ENCODE data around the gene SLC25A6.
"Not testable (repeated sequence)": the region's sequence is repeated elsewhere in the genome, so short reads cannot be mapped to it uniquely, and the experiment has no call there.

The SLC25A6 gene

DNA sequence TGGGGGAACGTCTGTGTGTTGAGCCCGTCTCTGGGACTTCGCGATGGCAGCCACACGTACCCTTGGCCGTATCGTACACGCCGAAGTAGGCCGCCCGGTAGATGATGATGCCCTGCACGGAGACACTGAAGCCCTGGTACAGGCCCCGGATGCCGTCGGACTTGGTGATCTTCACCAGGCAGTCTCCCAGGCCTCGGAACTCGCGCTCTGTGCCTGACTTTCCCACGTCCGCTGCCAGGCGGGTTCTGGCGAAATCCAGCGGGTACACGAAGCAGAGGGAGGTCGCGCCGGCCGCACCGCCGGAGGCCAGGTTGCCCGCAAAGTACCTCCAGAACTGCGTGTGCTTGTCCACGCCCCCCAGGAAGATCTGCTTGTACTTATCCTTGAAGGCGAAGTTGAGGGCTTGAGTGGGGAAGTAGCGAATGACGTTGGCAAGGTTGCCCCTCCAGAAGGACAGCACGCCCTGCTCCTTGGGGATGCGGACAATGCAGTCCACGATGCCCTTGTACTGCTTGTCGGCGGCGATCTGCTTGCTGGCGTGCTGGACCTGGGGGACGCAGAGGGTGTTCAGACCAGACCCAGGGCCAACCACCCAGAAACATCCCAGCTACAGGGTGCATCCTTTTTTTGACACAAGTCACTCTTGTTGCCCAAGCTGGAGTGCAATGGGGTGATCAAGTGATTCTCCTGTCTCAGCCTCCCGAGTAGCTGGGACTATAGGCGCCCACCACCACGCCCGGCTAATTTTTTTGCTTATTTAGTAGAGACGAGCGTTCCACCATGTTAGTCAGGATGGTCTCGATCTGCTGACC is 2.5 kb downstream of the SLC25A6 start:
- DNase-seq: no peak

DNA sequence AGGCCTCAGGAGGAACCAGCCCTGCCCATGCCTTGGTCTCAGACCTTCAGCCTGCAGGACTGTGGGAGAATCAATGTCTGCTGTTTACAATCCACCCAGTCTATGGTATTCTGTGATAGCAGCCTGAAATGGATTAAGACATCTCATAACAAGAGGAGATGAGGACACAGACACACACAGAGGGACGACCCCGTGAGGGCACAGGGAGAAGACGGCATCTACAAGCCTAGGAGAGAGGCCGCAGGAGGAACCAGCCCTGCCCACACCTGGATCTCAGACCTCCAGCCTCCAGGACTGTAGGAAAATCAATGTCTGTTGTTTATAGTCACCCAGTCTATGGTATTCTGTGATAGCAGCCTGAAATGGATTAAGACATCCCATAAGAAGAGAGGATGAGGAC is 3.3 kb downstream of the SLC25A6 start:
- no peak for DNase-seq

DNA sequence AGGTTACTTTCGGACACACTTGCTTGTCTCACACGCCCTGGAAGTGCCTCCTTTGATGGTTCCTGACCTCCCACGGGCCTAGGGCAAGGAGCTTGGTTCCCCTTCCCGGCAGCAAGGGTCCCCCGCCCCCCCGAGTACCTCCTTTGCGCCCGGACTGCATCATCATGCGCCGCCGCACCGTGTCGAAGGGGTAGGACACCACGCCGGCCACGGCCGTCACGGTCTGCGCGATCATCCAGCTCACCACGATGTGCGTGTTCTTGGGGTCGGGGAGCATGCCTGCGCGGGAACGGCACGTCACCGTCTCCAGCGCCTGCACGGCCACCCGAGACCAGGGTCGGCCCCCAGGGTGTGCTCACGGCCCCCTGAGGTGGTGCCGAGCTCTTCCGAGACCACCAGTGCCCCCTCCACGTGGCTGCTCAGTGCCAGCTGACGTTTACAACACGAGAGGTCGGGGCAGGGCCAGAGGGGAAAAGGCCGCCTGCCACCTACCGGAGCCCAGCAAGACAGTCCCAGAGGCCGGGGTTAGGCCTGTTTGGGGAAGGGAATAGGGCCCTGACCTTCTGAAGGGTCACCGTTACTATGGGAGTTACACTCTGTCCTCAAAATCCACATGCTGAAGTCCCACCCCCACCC is 4.7 kb downstream of the SLC25A6 start:
- DNase-seq: no peak

- no peak for DNase-seq
These were observed 5.4 kb downstream of the SLC25A6 start for GRCh38 chrX:1386338-1387127.

DNA sequence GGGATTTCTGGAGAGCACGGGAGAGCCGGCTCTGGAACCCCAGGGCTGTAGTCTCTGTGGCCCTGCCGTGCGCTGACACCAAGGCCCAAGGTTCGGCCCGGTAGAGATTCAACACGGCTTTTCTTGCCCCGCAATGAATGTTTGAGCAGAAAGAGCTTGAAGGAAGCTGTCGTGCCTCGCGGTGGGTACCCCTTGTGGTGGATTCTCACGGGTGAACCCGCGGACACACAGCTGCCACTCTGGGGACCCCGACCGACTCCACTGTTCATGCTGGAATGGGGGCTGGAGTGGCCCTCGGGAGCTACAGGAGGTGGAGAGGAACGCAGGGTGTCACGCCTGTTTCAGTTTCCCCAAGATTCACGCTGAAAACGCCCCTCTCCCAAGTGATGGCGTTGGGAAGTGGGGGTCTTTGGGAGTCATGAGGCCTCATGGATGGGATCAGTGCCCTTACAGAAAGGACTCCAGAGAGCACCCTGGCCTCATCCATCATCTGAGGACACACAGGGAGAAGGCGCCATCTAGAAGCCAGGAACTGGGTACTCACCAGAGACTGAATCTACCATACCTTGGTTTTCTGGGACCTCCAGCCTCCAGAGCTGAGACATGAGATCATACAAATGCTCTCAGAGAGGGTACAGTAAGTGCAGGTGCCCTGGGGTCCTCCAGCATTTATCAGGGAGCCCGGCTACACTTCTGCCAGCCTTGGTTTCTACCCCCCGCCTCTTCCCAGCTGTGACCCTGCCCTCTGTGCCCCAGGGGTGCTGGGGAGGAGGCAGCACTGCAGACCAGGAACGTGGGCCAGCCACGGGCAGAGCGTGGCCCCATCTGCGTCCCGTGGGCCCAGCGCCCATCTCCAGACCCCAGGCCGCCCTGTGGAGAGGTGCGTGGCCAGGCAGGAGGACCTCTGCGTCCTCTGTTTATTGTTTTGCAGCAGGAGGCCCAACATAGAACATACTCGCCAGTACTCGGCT is 6.4 kb downstream of the SLC25A6 start:
- no peak for DNase-seq

DNA sequence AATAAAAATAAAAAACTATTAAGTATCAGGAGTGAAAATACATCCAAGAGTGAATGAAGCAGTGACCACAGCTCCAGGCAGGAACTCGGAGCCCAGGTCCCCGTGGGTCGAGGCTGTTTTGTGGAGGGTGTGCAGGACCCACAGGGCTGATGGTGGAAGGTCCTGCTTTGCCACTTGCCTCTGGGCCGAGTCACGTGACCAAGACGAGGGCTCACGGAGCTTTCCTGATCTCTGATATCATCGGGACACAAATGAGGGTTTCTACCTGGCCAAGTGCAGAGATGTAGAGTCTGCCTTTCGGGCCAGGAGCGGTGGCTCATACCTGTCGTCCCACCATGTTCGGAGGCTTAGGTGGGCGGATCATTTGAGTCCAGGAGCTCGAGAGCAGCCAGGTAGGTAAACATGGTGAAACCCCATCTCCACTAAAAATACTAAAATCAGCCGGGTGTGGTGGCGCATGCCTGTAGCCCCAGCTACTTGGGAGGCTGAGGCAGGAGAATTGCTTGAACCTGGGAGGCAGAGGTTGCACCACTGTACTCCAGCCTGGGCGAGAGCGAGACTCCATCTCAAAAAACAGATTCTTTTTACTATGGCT is 7.2 kb downstream of the SLC25A6 start:
- DNase-seq: no peak

- DNase-seq: no peak
These were observed 11.2 kb downstream of the SLC25A6 start for GRCh38 chrX:1380672-1381233.

DNA sequence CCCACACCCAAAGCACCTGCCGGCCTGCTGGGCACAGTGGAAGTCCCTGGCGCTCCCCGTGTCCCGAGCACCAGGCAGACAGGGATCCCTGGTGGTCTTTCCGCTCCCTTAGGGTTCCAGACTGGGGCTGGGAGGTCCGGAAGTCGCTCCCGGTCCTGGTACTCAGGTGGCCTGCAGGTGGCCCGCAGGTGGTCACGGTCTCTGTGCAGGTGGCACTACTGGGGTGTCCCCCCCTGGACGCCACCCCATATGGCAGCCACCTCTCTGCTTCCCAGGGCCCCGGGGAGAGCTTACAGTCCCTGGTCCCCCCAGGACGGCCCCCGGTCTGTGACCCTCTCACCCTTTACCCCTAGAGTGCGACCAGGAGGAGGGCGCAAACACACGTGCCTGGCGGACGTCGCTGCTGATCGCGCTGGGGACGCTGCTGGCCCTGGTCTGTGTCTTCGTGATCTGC is 13.6 kb downstream of the SLC25A6 start:
- DNase-seq: no peak

GRCh38 chrX:1368385-1368698 is 23.6 kb downstream of the SLC25A6 start:
- no peak for DNase-seq

DNA sequence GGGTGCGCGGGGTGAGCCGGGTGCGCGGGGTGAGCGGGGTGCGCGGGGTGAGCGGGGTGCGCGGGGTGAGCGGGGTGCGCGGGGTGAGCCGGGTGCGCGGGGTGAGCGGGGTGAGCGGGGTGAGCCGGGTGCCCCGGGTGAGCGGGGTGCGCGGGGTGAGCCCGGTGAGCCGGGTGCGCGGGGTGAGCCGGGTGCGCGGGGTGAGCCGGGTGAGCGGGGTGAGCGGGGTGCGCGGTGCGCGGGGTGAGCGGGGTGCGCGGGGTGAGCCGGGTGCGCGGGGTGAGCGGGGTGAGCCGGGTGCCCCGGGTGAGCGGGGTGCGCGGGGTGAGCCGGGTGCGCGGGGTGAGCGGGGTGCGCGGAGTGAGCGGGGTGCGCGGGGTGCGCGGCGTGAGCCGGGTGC is 25.6 kb downstream of the SLC25A6 start:
- not testable (repeated sequence) for DNase-seq

DNA sequence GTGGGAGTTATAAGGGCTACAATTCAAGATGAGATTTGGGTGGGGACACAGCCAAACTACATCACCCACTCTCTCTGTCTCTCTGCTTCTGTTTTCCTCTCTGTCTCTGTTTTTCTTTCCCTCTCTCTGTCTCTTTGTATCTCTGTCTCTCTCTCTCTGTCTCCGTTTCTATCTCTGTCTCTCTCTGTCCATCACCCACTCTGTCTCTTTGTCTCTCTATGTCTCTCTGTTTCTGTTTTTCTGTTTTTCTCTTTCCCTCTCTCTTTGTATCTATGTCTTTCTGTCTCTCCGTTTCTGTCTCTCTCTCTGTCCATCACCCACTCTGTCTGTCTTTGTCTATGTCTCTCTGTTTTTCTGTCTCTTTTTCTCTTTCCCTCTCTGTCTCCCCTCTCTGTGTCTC is 30.0 kb downstream of the SLC25A6 start:
- DNase-seq: no peak

DNA sequence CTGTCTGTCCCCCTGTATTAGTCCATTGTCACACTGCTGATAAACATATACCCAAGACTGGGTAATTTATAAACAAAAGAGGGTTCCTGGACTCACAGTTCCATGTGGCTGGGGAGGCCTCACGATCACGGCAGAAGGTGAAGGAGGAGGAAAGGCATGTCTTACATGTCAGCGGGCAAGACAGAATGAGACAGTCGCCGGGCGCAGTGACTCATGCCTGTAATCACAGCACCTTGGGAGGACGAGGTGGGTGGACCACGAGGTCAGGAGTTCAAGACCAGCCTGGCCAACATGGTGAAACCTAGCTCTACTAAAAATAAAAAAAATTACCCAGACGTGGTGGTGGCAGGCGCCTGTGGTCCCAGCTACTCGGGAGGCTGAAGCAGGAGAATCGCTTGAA is 30.6 kb downstream of the SLC25A6 start:
- no peak for DNase-seq

- DNase-seq: no peak
These were observed 31.7 kb downstream of the SLC25A6 start for GRCh38 chrX:1360171-1360570.

GRCh38 chrX:1359477-1359873 is 32.4 kb downstream of the SLC25A6 start:
- DNase-seq: no peak

- DNase-seq: no peak
These were observed 33.0 kb downstream of the SLC25A6 start for GRCh38 chrX:1358793-1359476.

- no peak for DNase-seq
These were observed 33.9 kb downstream of the SLC25A6 start for GRCh38 chrX:1357993-1358392.

DNA sequence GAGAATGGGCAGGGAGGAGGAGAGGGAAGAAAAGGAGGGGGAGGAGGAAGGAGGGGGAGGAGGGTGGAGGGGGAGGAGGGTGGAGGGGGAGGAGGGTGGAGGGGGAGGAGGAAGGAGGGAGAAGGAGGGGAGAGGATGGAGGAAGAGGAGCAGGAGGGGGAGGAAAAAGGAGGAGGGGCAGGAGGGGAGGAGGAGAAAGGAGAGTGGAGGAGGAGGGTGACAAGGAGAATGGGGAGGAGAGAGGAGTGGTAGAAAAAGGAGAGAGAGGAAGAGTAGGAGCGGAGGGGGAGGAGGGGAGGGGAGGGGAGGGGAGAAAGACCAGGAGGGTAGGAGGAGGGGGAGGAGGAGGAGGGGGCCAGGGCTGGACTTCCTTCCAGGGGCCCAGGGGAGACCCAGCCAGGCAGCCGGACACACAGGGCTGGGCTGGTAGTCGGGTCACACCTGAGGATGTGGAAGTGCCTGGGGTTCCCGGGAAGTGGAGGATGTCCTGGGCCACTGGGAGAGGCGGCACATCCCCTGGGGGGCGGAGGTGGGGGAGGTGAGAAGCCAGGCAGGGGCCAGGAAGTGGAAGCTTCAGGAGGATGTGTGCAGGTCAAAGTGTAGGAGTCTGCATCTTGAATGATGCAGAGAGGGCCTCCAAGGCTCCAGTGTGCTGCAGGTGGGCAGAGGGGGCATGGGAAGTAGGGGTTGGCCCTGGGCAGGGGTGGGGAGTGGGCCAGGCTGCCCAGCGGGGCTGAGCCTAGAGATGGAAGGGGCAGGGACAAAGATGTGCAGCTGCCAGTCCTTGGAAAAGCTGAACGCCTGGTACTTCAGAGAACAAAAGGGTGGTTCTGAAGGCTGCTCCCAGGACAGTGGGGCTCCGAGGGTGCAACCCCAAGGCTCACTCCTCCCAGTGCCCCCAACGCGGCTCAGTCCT is 36.5 kb downstream of the SLC25A6 start:
- DNase-seq: no peak

DNA sequence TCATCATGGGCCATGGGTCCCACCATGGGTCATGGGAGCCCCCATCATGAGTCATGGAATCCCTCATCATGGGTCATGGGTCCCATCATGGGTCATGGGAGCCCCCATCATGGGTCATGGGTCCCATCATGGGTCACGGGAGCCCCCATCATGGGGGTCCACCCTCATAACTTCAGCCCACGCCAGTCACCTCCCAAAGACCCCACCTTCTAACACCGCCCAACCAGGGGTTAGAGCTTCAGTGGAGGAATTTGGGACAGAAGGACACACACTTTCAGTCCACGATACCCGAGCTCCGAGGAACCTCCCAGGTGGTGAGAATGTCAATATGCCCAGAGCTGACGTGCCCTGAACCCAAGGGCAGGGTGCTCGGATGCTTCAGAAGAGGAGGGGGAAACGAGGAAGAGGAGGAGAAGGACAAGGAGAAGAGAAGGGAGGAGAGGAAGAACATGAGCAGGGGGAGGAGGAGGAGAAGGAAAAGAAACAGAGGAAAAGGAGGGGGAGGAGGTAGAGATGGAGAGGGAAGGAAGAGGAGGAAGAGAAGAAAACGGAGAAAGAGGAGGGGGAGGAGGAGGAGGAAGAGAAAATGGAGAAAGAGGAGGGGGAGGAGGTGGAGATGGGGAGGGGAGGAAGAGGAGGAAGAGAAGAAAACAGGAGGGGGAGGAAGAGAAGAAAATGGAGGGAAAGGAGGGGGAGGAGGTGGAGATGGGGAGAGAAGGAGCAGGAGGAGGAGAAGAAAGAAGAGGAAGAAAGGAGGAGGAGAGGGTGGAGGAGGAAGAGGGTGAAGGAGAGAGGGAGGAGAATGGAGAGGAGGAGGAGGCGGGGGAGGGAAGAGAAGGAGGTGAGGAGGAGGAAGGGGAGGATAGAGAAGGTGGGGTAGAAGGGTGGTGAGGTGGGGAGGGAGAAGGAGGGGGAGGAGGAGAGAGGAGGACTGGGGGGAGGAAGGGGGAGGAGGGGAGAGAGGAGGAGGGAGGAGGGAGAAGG is 37.6 kb downstream of the SLC25A6 start:
- DNase-seq: no peak
